Central memory CD4-positive, alpha-beta T cell (primary cell): ENCODE measurements around the gene CABP1.
"Not testable (repeated sequence)": the region's sequence is repeated elsewhere in the genome, so short reads cannot be mapped to it uniquely, and the experiment has no call there.

Source experiments
- DNase-seq: peaks from one replicate; pipeline ENCODE4 v3.0.0; 2022

Gene CABP1

DNA sequence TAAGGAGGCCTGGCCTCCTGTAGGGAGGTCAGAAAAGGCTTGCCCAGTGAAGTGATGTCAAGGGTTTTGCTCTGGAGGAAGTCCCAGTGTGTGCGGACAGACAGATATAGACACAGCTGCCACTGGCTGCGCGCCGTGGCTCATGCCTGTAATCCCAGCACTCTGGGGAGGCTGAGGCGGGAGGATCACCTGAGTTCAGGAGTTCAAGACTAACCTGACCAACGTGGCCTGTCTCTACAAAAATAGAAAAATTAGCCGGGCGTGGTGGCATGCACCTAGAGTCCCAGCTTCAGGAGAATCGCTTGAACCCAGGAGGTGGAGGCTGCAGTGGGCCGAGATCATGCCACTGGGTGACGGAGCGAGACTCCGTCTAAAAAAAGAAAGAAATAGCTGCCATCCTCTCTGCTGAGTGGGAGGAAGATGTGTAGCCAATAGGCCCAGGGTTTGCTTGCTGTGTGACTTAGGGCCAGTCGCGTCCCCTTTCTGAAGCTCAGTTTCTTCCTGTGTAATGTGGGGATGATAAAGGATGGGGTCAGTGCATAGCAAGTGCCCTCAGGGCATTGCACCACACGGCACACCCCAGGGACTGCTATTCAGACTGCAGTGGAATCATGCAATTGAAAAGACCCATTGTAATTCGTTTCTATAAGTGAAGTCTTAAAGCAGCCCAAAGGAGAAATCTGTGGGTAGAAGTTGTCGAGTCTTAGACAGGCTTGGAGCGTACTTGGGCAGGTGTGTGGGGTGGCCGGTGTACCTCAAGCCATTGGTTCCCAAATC, 27.9 kb downstream of the CABP1 start:
- no peak for DNase-seq

DNA sequence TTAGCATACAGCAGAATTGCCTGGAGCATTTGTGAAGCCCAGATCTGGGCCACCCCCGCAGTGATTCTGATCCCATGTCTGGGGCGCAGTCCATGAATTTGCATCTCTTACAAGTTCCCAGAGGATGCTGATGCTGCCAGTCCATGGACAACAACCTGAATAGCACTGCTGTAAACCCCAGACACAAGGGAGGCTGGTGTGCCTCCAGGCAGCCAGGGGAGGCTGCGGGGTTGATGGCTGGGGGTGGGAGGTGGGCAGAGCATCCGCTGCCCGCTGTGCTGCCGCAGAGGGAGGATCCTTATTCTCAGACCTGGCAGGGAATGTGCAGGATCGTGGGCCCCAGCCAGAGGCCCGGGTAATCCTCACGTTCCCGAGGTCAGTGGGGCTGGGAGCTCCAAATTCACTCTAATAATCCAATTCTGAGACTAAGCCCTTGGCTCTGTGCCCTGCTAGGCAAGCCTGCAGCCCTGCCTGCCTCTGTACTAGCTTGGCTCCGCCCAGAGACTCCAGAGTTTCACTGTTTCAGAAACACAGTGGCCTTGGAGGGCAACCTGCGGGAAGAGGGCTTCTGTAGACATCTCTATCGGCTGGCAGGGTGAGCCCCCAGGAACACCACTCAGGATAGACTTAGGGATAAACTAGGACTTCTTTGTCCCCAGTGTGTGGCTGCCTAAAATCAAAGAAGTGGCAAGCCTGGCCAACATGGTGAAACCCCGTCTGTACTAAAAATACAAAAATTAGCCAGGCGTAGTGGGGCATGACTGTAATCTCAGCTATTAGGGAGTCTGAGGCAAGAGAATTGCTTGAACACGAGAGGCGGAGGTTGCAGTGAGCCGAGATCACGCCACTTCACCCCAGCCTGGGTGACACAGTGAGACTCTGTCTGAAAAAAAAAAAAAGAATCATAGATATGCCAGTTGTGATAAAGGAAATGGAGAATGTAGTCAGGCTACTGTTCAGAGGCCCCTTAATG, 28.7 kb downstream of the CABP1 start:
- no peak for DNase-seq

DNA sequence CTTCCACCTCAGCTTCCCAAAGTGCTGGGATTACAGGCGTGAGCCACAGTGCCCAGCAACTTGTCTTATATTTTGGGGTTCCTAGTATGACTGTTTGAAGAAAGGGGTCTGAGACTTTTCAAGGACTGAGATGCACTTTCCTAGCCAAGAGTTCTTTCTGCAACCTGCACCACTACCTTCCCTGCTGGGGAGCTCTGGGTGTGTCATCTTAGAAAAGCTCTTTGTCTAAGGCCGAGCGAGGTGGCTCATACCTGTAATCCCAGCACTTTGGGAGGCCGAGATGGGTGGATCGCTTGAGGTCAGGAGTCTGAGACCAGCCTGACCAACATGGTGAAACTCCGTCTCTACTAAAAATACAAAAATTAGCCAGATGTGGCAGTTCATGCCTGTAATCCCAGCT, 29.8 kb downstream of the CABP1 start:
- not testable (repeated sequence) for DNase-seq

DNA sequence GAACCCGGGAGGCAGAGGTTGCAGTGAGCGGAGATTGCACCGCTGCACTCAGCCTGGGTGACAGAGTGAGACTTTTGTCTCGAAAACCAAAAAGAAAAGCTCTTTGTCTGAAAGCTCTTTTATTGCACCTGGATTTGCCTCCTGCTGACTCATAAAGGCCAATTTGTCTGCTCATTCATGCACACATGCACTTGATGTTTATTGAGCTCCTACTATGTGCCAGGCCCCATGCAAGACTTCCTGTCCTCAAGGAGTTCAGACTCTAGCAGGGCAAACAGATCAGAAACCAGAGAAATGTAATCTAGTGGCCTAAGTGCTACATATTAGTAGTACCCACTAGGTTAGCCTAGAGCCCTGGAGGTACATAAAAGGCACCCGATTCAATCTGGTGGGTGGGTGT, 30.2 kb downstream of the CABP1 start:
- DNase-seq = no peak

DNA sequence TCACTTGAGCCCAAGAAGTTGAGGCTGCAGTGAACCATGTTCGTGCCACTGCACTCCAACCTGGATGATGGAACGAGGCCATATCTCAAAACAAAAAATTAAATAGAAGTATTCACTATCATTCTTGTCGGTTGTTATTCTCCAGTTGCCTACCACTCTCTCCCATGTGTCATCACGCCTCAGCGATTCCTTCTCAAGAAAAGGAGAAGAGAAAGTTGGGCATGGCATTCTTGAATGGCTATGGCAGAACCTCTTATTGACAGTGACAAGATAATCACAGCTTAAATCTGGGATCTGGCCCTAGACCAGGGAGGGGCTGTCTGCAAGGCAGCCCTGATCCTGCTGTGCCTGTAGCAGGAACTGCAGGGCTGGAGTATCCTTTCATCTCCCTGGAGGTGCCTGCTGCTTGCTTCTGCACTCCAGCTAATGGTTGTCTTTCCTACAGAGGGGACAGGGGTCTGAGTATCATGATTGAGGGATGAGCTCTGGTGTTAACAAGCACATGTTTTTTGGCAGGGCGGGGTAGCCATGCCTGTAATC, 33.7 kb downstream of the CABP1 start:
- no peak for DNase-seq

DNA sequence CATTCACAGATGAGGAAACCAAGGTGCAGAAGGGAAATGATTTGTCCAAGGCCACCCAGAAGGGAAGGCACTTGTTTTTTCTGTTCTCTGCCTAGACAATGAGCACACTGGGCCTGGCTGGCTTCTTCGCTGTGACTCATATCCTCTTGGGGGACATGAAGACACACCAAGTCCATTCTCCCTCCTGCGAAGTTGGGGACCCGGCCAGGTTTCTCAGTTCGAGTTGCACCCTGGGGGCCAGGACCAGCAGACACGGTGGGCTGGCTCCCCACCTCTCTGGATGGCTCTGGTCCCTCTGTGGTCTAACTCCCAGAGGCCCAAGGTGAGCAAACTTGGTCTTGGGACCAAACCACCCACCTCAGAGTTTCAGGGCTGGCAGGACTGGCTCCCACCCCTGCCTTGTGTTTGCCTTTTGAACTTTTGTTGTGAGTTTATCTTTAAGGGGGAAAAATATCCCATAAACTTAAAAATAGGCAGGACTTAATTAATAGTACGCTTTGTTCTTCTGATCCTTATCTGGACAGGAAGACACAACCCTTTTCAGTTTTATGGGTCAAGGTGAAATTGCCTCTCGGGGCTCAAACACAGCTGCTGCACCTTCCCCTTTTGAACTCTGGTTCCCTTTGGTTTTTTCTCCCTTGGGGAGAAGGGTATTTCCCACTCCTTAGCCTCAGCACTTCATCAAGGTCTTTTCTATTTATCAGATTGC, 37.5 kb downstream of the CABP1 start:
- DNase-seq = no peak

DNA sequence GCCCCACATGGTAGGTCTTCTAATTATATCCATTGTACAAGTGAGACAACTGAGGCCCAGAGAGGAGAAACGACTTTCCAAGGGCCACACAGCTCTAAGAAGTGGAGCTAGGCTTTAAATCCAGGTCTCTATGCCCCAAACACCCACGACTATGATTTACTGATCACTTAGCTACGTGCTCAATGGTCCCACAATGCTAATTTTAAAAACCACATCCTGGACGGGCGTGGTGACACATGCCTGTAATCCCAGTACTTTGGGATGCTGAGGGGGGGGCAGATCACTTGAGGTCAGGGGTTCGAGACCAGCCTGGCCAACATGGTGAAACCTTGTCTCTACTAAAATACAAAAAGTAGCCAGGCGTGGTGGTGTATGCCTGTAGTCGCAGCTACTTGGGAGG, 38.1 kb downstream of the CABP1 start:
- no peak for DNase-seq

DNA sequence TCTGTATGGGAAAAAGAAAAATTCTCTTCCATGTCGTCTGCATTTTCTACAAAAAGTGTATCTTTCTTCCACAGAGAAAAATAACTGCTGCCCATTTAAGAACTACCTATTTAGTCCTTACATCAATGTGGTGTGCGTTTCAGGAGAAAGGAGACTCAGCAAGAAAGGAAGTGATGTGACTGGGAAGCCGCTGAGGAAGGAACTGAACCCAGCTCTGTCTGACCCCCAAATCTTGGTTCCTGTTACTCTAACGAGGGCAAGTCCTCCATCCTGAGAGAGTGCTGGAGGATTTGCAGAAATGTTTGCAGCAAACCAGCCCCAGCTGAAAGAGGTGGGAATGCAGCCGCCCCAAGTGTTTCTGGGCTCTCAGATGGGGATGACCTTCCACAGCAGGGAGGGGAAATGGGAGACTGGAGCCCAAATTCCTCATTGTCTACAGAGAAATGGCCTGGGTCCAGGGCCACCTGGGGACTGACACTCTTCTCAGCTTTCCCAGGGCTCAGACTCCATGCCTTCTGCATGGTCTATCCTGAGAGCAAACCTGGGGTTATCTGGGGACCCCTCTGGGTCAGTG, 39.8 kb downstream of the CABP1 start:
- DNase-seq = no peak

DNA sequence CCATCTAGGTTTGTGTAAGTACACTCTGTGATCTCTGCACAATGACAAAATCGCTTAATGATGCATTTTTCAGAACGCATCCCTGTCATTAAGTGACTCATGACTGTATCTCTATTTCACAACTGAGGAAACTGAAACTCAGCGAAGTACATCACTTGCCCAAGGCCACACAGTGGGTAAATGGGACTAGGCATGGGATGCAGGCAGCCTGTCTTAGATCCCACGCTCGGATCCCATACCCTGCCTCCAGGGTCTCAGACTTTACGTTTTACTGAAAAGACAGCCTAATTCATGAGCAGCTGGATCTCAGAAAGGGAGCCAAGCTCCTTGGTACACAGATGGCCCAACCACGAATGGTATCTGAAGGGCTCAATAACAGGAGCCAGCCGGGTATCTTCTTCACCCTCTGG, 44.1 kb downstream of the CABP1 start:
- no peak for DNase-seq

DNA sequence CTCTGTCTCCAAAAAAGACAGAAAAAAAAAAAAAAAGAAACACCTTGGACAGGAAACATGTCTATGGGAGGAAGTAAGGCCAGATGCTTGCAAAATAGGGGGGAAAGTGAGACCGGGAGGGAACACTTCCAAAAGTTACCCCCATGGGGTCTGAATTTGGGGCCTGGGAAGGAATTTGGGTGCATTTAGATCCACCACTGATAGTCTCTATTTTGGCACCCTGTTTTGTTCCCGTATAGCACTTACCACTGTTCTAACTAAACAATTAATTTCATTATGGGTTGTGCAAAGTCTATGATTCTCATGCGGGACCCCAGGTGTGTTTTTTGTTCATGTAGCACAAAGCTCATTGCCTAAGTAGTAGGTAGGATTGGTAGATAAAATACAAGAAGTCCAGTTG, 45.1 kb downstream of the CABP1 start:
- DNase-seq = no peak

DNA sequence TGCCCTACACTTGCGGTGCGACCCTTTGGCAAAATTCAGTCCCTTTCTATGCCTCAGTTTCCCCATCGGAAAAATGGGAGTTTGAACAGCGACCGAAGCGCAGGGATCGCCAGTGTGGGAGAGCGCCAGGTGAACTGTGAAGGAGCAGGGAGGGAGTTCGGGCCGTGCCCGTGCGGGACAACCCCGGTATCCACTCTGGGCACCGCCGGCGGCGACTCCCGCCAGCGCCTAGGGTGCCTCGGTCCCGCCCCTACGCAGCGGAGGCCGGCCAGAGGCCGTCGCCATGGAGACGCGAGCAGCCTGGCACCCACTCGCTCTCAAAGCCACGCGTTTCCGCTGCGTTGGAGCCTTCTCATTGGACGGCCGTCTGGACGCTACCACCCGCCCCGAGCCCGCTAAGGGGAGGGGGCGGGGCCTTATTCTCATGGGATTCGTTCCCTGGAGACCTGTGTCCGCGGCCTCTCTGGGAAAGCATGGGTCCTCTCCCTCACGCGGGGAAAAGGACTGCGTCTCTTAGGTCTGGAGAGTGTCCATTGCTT, 45.8 kb downstream of the CABP1 start:
- DNase-seq = peak; percentile 97

DNA sequence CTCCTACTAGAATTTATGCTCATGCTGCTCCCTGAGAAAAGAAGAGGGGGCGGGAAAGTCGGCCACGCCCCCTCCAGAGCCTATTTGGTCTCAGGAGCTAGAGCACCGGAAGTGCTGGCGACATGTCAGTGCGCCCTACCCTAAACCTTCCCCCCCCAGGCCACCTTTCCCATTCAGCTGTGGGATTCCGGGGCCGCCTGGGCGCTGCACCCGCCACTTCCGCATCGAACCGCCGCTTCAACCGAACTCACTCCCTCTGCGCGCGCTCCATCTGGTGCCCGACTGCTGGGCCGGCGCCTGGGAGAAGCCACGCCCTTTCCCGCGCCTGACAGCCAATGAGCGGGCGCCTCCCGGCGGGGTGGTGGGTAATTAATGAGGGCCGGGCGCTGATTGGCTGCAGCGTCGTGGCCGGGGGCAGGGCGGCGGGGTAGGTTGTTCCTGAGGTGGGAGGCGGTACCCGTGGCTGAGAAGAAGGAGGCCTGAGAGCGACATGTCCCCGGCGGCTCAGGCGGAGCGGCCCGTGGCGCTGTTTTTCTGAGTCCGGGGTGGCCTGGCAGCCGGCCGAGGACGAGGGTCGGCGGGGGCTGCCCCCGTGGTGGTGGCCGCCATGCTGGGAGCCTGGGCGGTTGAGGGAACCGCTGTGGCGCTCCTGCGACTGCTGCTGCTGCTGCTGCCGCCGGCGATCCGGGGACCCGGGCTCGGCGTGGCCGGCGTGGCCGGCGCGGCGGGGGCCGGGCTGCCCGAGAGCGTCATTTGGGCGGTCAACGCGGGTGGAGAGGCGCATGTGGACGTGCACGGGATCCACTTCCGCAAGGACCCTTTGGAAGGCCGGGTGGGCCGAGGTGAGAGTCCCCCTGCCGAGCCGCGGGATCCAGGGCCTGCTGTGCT, 46.5 kb downstream of the CABP1 start, which contains the start of gene MLEC:
Gene MLEC (plus strand): TSS at position 460 of the 888 bp plus-strand sequence. CDS start 148 bp downstream, at position 608.
- peak; percentile 99 for DNase-seq

DNA sequence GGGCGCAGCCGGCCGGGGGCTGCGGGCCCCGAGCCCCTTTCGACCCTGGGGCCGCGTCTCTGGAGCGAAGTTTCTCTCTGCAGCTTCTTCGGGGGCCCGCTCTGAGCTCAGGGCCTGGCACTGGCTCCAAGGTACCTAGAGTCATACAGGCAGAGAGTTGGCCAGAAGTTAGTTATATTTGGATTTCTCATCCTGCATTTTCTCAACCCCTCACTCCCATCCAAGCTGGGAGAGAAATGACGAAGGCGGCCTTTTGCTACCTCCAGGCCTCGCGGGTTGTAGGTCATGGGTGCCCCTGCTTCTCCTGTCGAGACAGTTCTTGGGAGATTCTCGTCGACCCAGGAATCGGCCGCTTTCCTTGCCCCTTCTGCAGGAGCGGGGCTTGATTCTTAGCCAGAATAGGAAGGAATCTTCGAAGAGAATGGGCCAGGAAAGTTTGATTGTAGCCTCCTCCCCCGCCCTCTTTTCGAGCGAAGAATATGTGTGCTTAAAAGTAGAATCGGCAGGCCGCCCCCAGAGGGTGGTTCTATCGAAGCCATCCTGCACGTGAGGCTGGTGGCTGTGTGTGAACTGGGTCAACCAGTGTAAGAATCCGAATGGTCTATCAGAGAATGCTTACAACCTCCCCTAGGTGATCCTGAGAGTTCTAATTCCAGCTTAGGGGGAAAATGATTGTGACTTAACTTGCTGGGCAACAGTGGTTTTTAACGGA, 47.3 kb downstream of the CABP1 start:
- peak; percentile 31 for DNase-seq

DNA sequence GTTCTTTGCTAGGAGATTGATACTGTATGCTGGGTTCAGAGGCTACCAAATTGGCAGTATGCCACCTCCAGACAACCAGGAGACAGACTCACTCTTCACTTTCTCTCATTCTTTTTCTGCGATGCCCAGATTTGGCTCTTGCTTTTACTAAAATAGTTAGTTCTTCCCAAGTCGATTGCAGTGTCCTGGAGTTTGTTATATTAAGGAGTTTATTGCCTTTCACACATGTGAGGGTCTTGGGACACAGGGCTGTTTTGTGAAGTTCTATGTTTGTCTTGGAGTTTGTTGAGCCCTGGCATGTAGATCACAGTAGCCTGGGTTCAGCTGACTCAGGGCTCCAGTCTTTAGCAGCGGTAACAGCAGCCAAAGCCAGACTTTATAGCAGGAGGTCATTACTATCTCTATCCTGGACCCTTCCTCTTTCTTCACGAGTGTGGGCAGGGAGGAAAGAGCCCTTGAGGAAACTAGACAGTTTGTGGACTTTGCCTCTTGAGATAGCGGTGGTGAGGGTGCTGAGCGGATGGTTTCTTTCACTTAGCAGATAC, 48.2 kb downstream of the CABP1 start:
- no peak for DNase-seq

DNA sequence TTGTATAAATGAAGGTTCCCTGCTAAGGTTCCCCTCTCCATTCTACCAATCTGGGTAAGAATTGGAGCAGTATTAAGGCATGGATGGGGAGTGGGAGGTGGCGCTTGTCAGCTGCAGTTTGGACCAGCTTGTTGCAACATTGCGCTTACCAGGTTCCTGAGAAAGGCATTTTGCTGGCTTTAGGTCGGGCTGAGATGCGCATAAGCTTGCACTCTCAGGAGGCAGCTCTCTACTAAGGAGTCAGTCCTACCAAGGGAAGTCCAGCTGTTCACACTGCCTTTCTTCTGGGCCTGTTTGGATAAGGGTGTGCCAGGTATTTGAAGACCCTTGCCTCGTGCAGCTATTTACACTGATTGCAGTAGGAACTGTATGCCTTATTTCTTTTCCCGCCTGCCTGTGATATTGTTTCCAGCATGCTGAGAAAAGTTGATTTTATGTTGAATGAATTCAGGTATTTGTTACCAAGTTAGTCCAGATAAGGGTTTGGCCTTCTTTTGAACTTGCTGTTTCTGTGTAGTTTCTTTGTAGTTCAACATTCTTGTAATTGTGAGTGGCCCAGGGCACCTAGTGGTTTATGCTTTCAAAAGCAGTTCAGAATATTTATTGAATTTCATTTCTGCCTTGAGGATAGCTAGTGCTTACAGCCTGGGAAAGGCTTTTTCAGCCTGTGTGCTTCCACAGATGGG, 49.1 kb downstream of the CABP1 start:
- DNase-seq = no peak

DNA sequence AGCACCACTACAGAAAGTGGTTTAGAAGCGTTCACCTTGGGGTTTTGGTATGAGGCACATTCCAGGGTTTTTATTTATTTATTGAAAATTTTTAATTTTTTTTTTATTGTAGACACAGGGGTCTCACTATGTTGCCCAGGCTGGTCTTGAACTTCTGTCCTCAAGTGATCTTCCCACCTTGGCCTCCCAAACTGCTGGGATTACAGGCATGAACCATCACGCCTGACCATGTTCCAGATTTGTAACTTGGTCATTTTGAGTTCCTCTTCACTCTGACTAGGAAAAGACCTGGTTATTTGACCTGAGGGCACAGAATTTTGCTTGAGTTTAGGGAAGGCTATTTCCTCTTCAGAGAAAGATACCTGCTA, 49.6 kb downstream of the CABP1 start:
- DNase-seq = no peak

DNA sequence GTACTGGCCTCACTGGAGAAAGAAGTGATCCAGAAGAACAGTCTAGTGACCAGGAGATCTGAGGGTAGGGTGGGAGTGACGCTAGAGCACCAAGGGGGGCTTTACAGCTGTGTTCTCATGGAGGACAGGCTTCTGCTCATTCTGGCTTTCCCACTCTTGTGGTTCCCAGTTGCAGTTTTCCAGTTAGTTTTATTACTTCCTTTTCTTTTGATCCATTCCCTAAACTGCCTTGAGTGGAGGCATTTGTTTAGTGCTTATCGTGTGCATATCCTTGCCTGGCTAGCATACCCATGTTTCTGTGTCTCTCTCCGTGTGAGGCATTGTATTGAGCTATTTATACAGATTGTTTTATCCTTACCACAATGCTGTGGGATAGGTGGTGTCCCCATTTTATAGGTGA, 50.6 kb downstream of the CABP1 start:
- DNase-seq = no peak

DNA sequence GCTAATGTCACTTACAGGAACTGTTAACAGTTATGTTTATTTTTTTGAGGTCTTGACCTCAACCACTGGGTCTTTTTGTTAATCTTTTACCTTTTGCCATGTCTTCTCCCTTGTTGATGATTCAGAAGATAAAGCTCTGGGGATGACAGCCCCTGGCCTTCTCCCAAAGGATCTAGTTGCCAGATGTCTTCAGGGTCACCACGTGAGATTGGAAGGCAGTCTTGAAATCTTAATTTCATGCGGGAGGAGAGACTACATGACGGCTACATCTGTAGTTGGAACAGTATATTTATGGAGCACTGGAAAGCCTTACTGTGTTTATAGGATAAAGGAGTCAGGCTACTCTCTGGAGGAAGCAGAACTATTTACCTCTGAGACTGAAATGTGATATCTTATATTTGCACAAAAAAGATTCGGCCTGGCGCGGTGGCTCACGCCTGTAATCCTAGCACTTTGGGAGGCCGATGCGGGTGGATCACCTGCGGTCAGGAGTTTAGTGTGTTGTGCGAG, 52.2 kb downstream of the CABP1 start:
- no peak for DNase-seq

DNA sequence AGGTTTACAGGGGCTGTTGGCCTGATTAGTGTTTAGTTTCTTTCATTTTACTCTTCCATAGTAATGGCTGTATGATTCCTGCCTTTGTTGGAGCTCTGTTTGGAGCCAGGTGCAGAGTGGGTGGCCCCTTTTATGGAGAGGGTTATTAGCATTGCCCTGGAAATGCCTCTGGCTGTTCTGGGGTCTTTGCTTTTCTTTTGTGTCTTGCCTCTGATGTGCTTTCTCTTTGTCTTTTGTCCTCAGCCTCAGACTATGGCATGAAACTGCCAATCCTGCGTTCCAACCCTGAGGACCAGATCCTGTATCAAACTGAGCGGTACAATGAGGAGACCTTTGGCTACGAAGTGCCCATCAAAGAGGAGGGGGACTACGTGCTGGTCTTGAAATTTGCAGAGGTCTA, 53.4 kb downstream of the CABP1 start:
- DNase-seq = no peak
